Lung (tissue), 12 donors: ENCODE data around the gene SAMSN1. TPM values are rescaled to one million over a fixed set of nuclear protein-coding genes. Genes with fewer than 3 reads are reported as not detected.

Source experiments
- ATAC-seq: fragments of 200-7000 bp; cut with Tn5 transposase; one replicate; pipeline ENCODE4 v1.9.1; 2020; ENCODE audit warnings: moderate number of reproducible peaks; ENCODE audit not compliant: insufficient read depth, low FRiP score
- DNase-seq, 3 donors: peaks; one replicate each; pipeline ENCODE4 v3.0.0-alpha.2; 2013 to 2017
- H3K27ac ChIP-seq, 2 donors: one replicate each; pipeline ENCODE4 v1.5.1; 2013; ENCODE audit warnings: mild to moderate bottlenecking in 2 of 2, moderate library complexity in 2 of 2, control low read depth in 1 of 2, inconsistent platforms in 1 of 2, low read depth in 1 of 2, low read length in 1 of 2
- H3K27me3 ChIP-seq, 3 donors: one replicate each; pipeline ENCODE4 v1.5.1; 2013; ENCODE audit warnings: low read length in 2 of 3; ENCODE audit not compliant: control insufficient read depth in 3 of 3, insufficient read depth in 3 of 3
- H3K36me3 ChIP-seq, 4 donors: one replicate each; pipeline ENCODE4 v1.5.1; 2013; ENCODE audit warnings: low read length in 4 of 4, mild to moderate bottlenecking in 1 of 4, moderate library complexity in 1 of 4; ENCODE audit not compliant: control insufficient read depth in 4 of 4, insufficient read depth in 4 of 4
- H3K4me1 ChIP-seq, 5 donors: one replicate each; pipeline ENCODE4 v1.5.1; 2013; ENCODE audit warnings: low read length in 5 of 5, mild to moderate bottlenecking in 2 of 5, moderate library complexity in 1 of 5; ENCODE audit not compliant: control insufficient read depth in 5 of 5, insufficient read depth in 5 of 5
- H3K4me3 ChIP-seq: one replicate; pipeline ENCODE4 v1.5.1; 2013; ENCODE audit warnings: mild to moderate bottlenecking, control low read depth, moderate library complexity
- H3K9ac ChIP-seq, 2 donors: one replicate each; pipeline ENCODE4 v1.5.1; 2013; ENCODE audit warnings: low read length in 2 of 2, control low read depth in 1 of 2; ENCODE audit not compliant: insufficient read depth in 1 of 2
- H3K9me3 ChIP-seq, 4 donors: one replicate each; pipeline ENCODE4 v1.5.1; 2013; ENCODE audit warnings: low read length in 3 of 4, mild to moderate bottlenecking in 1 of 4, moderate library complexity in 1 of 4; ENCODE audit not compliant: control insufficient read depth in 4 of 4, insufficient read depth in 3 of 4
- CTCF ChIP-seq: IDR thresholded peaks from 2 replicates; pipeline ENCODE4 v1.5.1; 2012; ENCODE audit warnings: mild to moderate bottlenecking; ENCODE audit errors: control extremely low read depth, extremely low read depth
- WGBS, 2 donors: extraction: QIAGEN DNeasy Blood & Tissue Kit; methylation state at CpG; one replicate each; pipeline ENCODE4 v1.1.7; 2013; 5-methylcytosine and 5-hydroxymethylcytosine counted together
- polyA plus RNA-seq, 2 donors: library from polyadenylated mRNA; stranded (reverse); fragments of 200-250 nt; gene quantifications; one replicate each; pipeline ENCODE4 v1.2.1, GENCODE V29; 2013
- total RNA-seq, 2 donors: library from RNA; depleted of rRNA in 1 of 2; stranded (reverse); fragments of >200 nt in 1 of 2; gene quantifications; one replicate each; pipeline ENCODE4 v1.2.1, GENCODE V29; 2014 to 2021
- donor health status: control.
- donor health status: control.
- donor health status: Bipolar disorder and iron deficiency.
- donor health status: healthy.
- donor health status: DM: yes; HTN: yes; CAD: no.

The SAMSN1 gene
- total and polyA plus RNA-seq, 4 donors, result 6.4 to 184 (median 16.1) TPM

- H3K27ac ChIP-seq, result no peak overlapping the region
- 74 to 77% methylated on average over 7 of the region's 7 CpGs for WGBS, 2 donors
- H3K9me3 ChIP-seq, result peaks cover 0 to 2% (median 0%) of the 10 kb centered on the region in 4 donors
- no peak overlapping the region for H3K9ac ChIP-seq
- H3K36me3 ChIP-seq, result no peaks in the 10 kb centered on the region
- no peak overlapping the region for H3K4me3 ChIP-seq
- ATAC-seq (no peak), DNase-seq (no peak)
- no peak for TF ChIP-seq CTCF
- H3K4me1 ChIP-seq, result peaks cover 0 to 12% (median 0%) of the 10 kb centered on the region in 5 donors
- no peaks in the 10 kb centered on the region for H3K27me3 ChIP-seq
These were observed 43.9 kb upstream of the SAMSN1 start for GRCh38 chr21:14589855-14590563.

GRCh38 chr21:14587266-14587665 lies 41.2 kb upstream of the SAMSN1 start:
- Histone ChIP-seq H3K27me3 (no peaks in the 10 kb centered on the region), H3K36me3 (no peaks in the 10 kb centered on the region), H3K9ac (no peak overlapping the region), H3K4me1 (peaks cover 0 to 5% (median 0%) of the 10 kb centered on the region in 5 donors), H3K4me3 (no peak overlapping the region), H3K9me3 (peaks cover 0 to 2% (median 0%) of the 10 kb centered on the region in 4 donors), H3K27ac (no peak overlapping the region)
- no peak for DNase-seq
- TF ChIP-seq CTCF, result no peak
- no peak for ATAC-seq

GRCh38 chr21:14585122-14585521 lies 39.0 kb upstream of the SAMSN1 start:
- H3K4me3 ChIP-seq, result no peak overlapping the region
- no peaks in the 10 kb centered on the region for H3K27me3 ChIP-seq
- H3K9me3 ChIP-seq, result peaks cover 0 to 2% (median 0%) of the 10 kb centered on the region in 4 donors
- H3K4me1 ChIP-seq, result no peaks in the 10 kb centered on the region
- H3K36me3 ChIP-seq, result no peaks in the 10 kb centered on the region
- TF ChIP-seq CTCF, result no peak
- no peak overlapping the region for H3K27ac ChIP-seq
- DNase-seq (no peak), ATAC-seq (no peak)
- 26 to 40% methylated on average over 1 of the region's 1 CpG for WGBS, 2 donors
- no peak overlapping the region for H3K9ac ChIP-seq
